Fibroblast of pulmonary artery (primary cell): Measurements from ENCODE around the gene BCL6.
A peak's percentile ranks its signal among the peaks of the same experiment; 100 is the strongest.

Experiments
- DNase-seq: peaks from one replicate; pipeline ENCODE4 v3.0.0-alpha.2; 2010; ENCODE audit warnings: low read depth
- H3K4me3 ChIP-seq: replicated peaks from 2 replicates; pipeline ENCODE4 v1.5.1; 2011; ENCODE audit warnings: low read depth, mild to moderate bottlenecking, control low read depth, low read length, moderate library complexity
- CTCF ChIP-seq: IDR thresholded peaks from 2 replicates; pipeline ENCODE4 v1.5.1; 2011; ENCODE audit warnings: mild to moderate bottlenecking, control low read depth, low read length, inconsistent platforms; ENCODE audit errors: missing control alignments

Gene BCL6

DNA sequence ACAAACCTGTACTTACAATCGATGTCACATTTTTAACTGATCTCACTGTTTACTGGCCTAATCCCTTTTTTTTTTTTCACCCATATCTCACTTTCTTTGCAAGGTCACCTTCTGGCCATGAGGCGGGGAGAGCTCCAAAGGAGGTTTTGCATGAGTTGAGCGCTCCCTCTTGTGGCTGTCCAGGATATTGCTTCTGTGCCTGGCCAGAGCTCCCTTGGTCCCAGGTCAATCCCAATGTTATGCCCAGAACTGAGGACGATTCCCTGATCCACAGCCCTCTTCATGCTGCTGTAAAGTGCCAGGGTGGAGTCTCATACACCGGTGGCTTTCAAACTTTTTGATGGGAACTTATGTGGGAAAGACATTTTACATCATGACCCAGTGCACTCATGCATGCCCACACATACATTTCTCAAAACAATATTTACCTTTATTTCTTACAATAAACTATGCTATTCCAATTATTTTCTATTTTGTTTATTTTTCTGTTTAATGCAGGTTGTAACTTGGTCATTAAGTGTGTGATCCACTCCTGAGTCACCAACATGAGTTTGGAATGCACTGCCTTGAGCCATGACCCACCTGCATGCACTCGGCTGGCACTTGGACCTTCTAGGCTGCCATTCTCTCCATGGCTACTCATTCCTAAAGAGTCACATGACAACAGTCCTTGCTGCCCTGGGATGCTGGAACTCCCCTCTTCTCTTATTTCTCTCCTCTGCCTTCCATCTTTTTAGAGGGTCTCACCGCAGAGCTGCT, 65.5 kb downstream of the BCL6 start:
- DNase-seq: peak; percentile 79
- H3K4me3 ChIP-seq: no peak overlapping the region
- peak; percentile 99 for TF ChIP-seq CTCF

DNA sequence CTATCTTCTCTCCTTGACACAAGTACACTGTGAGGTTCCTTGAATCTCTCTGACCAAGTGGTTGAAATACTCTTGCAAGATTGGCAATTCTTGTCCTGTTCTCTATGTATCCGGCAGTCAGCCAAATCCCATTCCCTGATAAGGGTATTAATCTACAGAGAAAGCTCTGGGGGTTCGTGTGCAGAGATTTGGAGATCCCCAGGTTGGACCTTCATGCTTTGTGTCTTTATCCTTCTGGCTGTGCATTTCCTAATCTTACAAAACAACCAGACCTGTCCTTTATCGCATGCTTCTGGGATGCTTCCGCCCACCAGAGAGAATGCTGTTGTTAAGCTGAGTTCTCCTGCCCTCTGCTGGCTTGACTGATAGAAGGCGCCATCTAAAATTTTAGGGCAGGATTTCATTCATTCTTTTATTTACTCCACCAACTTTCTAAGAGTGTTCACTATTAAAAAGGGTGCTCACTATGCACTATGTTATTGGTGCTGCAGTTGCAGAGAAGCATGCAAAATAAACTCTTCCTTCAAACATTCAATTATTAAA, 66.5 kb downstream of the BCL6 start:
- TF ChIP-seq CTCF: peak; percentile 78
- H3K4me3 ChIP-seq: no peak overlapping the region
- peak; percentile 77 for DNase-seq

- no peak overlapping the region for H3K4me3 ChIP-seq
- TF ChIP-seq CTCF: no peak
- DNase-seq: no peak
These were observed 67.7 kb downstream of the BCL6 start for GRCh38 chr3:187677604-187678003.

DNA sequence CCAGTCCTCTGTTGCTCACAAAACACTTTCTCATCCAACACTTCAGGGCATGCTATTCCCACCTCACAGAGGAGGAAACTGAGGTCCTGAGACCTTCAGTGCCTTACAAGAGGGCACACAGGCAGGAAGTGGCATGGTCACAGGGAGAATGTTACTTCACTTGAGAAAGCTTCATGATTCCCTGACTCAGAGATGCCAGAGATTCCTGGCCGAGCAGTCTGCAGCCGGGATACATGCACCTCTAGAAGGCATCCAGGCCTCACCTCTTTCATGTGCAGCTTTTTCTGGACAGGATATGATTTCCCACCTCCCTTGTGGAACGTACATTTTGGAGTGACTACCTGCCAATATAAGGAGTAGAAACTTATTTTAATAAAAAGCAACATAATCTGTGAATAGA, 72.3 kb downstream of the BCL6 start:
- TF ChIP-seq CTCF: no peak
- no peak for DNase-seq
- H3K4me3 ChIP-seq: no peak overlapping the region
